ENCODE measurements around the gene OSBPL1A.

GRCh38 chr18:24234850-24235418, 162.7 kb downstream of the OSBPL1A start:
- no peak for TF ChIP-seq CTCF (conservative IDR thresholded peaks at IDR 0.05 in 1 of 2, IDR thresholded peaks at IDR 0.05 in 1 of 2; ENCODE audit: extremely low read depth in 1 of 2, insufficient read depth in 1 of 2, low read depth in 1 of 2, low read length in 2 of 2)
- TF ChIP-seq EZH2 (IDR thresholded peaks at IDR 0.05; ENCODE audit: borderline replicate concordance, low read length) = no peak

Measured in mammary epithelial cell (primary cell).